Measurements from ENCODE around the gene ATP9B. TPM values are rescaled to one million over a fixed set of nuclear protein-coding genes. Genes with fewer than 3 reads are reported as not detected.
A peak's percentile ranks its signal among the peaks of the same experiment; 100 is the strongest.

ATP9B gene
- total and polyA plus RNA-seq, 3 donors from 2014 or later = 32.4 to 113 (median 78.2) TPM

- 1% methylated on average over 33 to 67 of the region's 83 CpGs for WGBS, 2 donors
- peak; percentile 78 for DNase-seq
- TF ChIP-seq CTCF (IDR thresholded peaks at IDR 0.05) (no peak), POLR2A (IDR thresholded peaks at IDR 0.05) (no peak)
- intact Hi-C loops (cut with DNase I; ENCODE audit: low total_unique reads) = no loop called here
- Histone ChIP-seq H3K27ac (peak overlapping the region; percentile 72 to 83), H3K9me3 (no peaks in the 10 kb centered on the region), H3K27me3 (no peaks in the 10 kb centered on the region), H3K36me3 (ENCODE audit: low read depth, missing control alignments) (no peaks in the 10 kb centered on the region), H3K4me1 (peaks cover 11% of the 10 kb centered on the region), H3K4me3 (peak overlapping the region; percentile 54 to 64)
Measured at GRCh38 chr18:79393635-79394533, 324.7 kb downstream of the ATP9B start.

GRCh38 chr18:79394534-79395307 lies 325.5 kb downstream of the ATP9B start:
- Histone ChIP-seq H3K4me3 (peak overlapping the region; percentile 54 to 64), H3K27me3 (no peaks in the 10 kb centered on the region), H3K27ac (peak overlapping the region; percentile 72 to 83), H3K36me3 (ENCODE audit: low read depth, missing control alignments) (no peaks in the 10 kb centered on the region), H3K4me1 (peaks cover 11% of the 10 kb centered on the region), H3K9me3 (no peaks in the 10 kb centered on the region)
- DNase-seq = no peak
- WGBS, 2 donors = 2 to 3% methylated on average over 30 to 53 of the region's 67 CpGs
- TF ChIP-seq CTCF (IDR thresholded peaks at IDR 0.05) (no peak), POLR2A (IDR thresholded peaks at IDR 0.05) (no peak)
- intact Hi-C loops (cut with DNase I; ENCODE audit: low total_unique reads) = no loop called here

GRCh38 chr18:79395308-79395640 lies 326.1 kb downstream of the ATP9B start:
- Histone ChIP-seq H3K4me1 (peaks cover 11% of the 10 kb centered on the region), H3K27ac (peak overlapping the region; percentile 72 to 83), H3K4me3 (peak overlapping the region; percentile 54 to 64), H3K27me3 (no peaks in the 10 kb centered on the region), H3K9me3 (no peaks in the 10 kb centered on the region), H3K36me3 (ENCODE audit: low read depth, missing control alignments) (no peaks in the 10 kb centered on the region)
- TF ChIP-seq POLR2A (IDR thresholded peaks at IDR 0.05) (no peak), CTCF (IDR thresholded peaks at IDR 0.05) (no peak)
- intact Hi-C loops (cut with DNase I; ENCODE audit: low total_unique reads) = no loop called here
- DNase-seq = no peak
- WGBS, 2 donors = 1 to 2% methylated on average over 13 to 15 of the region's 34 CpGs

- DNase-seq = peak; percentile 69
- intact Hi-C loops (cut with DNase I; ENCODE audit: low total_unique reads) = no loop called here
- WGBS, 2 donors = 0% methylated on average over 12 to 39 of the region's 91 CpGs
- H3K4me3 ChIP-seq = peak within 1 kb of the TSS; percentile 55 to 64
- no peaks in the 10 kb centered on the region for H3K27me3 ChIP-seq
- no peak for TF ChIP-seq CTCF (IDR thresholded peaks at IDR 0.05)
- no peak for TF ChIP-seq POLR2A (IDR thresholded peaks at IDR 0.05)
- H3K4me1 ChIP-seq = peaks cover 11% of the 10 kb centered on the region
- no peaks in the 10 kb centered on the region for H3K36me3 ChIP-seq (ENCODE audit: low read depth, missing control alignments)
- H3K9me3 ChIP-seq = no peaks in the 10 kb centered on the region
- H3K27ac ChIP-seq = peak within 1 kb of the TSS; percentile 72 to 83
Measured at GRCh38 chr18:79395761-79396404, 326.7 kb downstream of the ATP9B start, which contains the start of gene NFATC1. NFATC1 (plus strand) TSS chr18:79395930; CDS start chr18:79396225, 295 bp downstream.
